Measurements from ENCODE around the gene XRCC4. TPM values are rescaled to one million over a fixed set of nuclear protein-coding genes. Genes with fewer than 3 reads are reported as not detected.
A peak's percentile ranks its signal among the peaks of the same experiment; 100 is the strongest.

XRCC4 gene
- polyA plus RNA-seq, 1 of the 3 experiments (the other 2 are of a cell fraction), result 1.8 TPM

- TF ChIP-seq, protein P1, sequence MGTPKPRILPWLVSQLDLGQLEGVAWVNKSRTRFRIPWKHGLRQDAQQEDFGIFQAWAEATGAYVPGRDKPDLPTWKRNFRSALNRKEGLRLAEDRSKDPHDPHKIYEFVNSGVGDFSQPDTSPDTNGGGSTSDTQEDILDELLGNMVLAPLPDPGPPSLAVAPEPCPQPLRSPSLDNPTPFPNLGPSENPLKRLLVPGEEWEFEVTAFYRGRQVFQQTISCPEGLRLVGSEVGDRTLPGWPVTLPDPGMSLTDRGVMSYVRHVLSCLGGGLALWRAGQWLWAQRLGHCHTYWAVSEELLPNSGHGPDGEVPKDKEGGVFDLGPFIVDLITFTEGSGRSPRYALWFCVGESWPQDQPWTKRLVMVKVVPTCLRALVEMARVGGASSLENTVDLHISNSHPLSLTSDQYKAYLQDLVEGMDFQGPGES (IDR thresholded peaks at IDR 0.05; ENCODE audit: low read depth, low read length), result no peak
- TF ChIP-seq POLR2AphosphoS5 (IDR thresholded peaks at IDR 0.05; ENCODE audit: low read depth, low read length) (peak; percentile 15; the same call in 1 of the 2 replicates), JUND (IDR thresholded peaks at IDR 0.05) (peak; percentile 83), FOSL2 (IDR thresholded peaks at IDR 0.05; ENCODE audit: borderline replicate concordance, low read depth) (peak; percentile 98), EP300 (IDR thresholded peaks at IDR 0.05; ENCODE audit: borderline replicate concordance in 1 of 2, low read depth in 1 of 2, low read length in 1 of 2) (peak in 1 of 2 experiments; percentile 53; a peak in 1 of 4 replicates)
- TF ChIP-seq, protein P2, sequence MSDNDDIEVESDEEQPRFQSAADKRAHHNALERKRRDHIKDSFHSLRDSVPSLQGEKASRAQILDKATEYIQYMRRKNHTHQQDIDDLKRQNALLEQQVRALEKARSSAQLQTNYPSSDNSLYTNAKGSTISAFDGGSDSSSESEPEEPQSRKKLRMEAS (IDR thresholded peaks at IDR 0.05; ENCODE audit: low read depth), result no peak
Measured at GRCh38 chr5:83095957-83096539, 18.7 kb downstream of the XRCC4 start (continued).

DNA sequence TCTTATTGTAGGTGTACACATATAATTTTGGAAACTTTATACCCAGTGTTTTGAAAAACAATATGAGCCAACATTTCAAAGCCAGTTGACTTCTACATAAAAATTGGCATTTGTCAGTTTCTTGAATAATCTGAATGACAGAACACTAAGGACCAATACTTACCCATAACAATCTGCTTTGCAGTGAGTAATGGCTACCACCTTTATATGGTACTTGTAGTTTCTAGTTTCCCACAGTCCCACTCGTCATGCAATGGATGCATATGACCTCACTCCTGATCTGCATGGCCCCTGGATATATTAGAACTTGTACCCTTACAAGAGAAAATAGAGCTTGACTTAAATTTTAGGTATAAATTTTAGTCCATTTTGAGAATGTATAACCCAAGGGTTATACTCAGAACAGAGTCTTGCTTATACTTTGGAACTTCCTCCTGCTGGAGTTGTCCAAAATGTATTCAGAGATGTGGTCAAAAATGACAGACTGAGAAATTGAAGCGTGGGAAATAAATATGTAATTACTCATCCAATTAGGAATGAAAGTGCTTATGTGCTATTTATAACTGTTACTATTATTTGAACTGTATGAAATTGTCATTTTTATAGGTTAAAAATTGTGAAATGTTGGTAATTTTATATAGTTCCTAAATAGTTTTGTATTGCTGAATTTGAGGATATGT, 19.5 kb downstream of the XRCC4 start:
- Histone ChIP-seq H3K9me3 (peaks cover 8% of the 10 kb centered on the region; the same call in 1 of the 2 replicates), H3K9me2 (no peaks in the 10 kb centered on the region), H4K20me1 (ENCODE audit: insufficient read depth) (no peaks in the 10 kb centered on the region), H3K4me3 (ENCODE audit: low read depth in 2 of 2, low read length in 1 of 2) (no peak overlapping the region), H3K4me1 (ENCODE audit: control insufficient read depth in 1 of 2, insufficient read depth in 2 of 2, low read depth in 1 of 2, low read length in 1 of 2) (peaks cover 9 to 24% of the 10 kb centered on the region in 2 experiments; a peak in 3 of 4 replicates), H2AFZ (ENCODE audit: low read depth) (no peak overlapping the region), H3K9ac (peak overlapping the region; percentile 18; the same call in 1 of the 2 replicates), H3F3A (replicated peaks; ENCODE audit: insufficient read depth) (peaks cover 17% of the 10 kb centered on the region), H3K36me3 (replicated peaks in 1 of 2; ENCODE audit: control insufficient read depth in 1 of 2, insufficient read depth in 2 of 2, low read length in 1 of 2) (no peaks in the 10 kb centered on the region), H3K79me2 (ENCODE audit: insufficient read depth) (peaks cover 18% of the 10 kb centered on the region), H3K27me3 (ENCODE audit: insufficient read depth) (no peaks in the 10 kb centered on the region), H3K27ac (ENCODE audit: low read depth in 2 of 2, low read length in 1 of 2) (peak overlapping the region in 1 of 2 experiments; percentile 78; a peak in 2 of 4 replicates), H3K4me2 (peak overlapping the region; percentile 65)
- WGBS (ENCODE audit: low lambda C conversion rate), result 64% methylated on average over 2 of the region's 2 CpGs
- POLR2A ChIA-PET, result no interaction called here
- TF ChIP-seq, protein P3, sequence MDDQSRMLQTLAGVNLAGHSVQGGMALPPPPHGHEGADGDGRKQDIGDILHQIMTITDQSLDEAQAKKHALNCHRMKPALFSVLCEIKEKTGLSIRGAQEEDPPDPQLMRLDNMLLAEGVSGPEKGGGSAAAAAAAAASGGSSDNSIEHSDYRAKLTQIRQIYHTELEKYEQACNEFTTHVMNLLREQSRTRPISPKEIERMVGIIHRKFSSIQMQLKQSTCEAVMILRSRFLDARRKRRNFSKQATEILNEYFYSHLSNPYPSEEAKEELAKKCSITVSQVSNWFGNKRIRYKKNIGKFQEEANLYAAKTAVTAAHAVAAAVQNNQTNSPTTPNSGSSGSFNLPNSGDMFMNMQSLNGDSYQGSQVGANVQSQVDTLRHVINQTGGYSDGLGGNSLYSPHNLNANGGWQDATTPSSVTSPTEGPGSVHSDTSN (IDR thresholded peaks at IDR 0.05), result peak; percentile 25; the same call in 1 of the 2 replicates
- TF ChIP-seq YY1 (IDR thresholded peaks at IDR 0.05; ENCODE audit: low read depth) (peak; percentile 27; the same call in 1 of the 2 replicates), RXRA (IDR thresholded peaks at IDR 0.05; ENCODE audit: borderline replicate concordance, low read depth) (no peak)
- TF ChIP-seq, protein P4, sequence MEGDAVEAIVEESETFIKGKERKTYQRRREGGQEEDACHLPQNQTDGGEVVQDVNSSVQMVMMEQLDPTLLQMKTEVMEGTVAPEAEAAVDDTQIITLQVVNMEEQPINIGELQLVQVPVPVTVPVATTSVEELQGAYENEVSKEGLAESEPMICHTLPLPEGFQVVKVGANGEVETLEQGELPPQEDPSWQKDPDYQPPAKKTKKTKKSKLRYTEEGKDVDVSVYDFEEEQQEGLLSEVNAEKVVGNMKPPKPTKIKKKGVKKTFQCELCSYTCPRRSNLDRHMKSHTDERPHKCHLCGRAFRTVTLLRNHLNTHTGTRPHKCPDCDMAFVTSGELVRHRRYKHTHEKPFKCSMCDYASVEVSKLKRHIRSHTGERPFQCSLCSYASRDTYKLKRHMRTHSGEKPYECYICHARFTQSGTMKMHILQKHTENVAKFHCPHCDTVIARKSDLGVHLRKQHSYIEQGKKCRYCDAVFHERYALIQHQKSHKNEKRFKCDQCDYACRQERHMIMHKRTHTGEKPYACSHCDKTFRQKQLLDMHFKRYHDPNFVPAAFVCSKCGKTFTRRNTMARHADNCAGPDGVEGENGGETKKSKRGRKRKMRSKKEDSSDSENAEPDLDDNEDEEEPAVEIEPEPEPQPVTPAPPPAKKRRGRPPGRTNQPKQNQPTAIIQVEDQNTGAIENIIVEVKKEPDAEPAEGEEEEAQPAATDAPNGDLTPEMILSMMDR (IDR thresholded peaks at IDR 0.05), result no peak
- TF ChIP-seq, protein P5, sequence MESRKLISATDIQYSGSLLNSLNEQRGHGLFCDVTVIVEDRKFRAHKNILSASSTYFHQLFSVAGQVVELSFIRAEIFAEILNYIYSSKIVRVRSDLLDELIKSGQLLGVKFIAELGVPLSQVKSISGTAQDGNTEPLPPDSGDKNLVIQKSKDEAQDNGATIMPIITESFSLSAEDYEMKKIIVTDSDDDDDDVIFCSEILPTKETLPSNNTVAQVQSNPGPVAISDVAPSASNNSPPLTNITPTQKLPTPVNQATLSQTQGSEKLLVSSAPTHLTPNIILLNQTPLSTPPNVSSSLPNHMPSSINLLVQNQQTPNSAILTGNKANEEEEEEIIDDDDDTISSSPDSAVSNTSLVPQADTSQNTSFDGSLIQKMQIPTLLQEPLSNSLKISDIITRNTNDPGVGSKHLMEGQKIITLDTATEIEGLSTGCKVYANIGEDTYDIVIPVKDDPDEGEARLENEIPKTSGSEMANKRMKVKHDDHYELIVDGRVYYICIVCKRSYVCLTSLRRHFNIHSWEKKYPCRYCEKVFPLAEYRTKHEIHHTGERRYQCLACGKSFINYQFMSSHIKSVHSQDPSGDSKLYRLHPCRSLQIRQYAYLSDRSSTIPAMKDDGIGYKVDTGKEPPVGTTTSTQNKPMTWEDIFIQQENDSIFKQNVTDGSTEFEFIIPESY (IDR thresholded peaks at IDR 0.05; ENCODE audit: borderline replicate concordance, low read depth), result no peak
- CTCF ChIA-PET, result no interaction called here
- DNase-seq, result no peak
